NK-92 treated with Interleukin-12 subunit alpha and Interleukin-12 subunit beta, amount 100 ng/mL, for 24 hours (cell line): ENCODE results near the gene COL9A3.
"Not testable (repeated sequence)": the region's sequence is repeated elsewhere in the genome, so short reads cannot be mapped to it uniquely, and the experiment has no call there.

Experiments
- DNase-seq: peaks from one replicate; lab custom pipeline; 2025; lab: John Stamatoyannopoulos, UW

COL9A3 gene

DNA sequence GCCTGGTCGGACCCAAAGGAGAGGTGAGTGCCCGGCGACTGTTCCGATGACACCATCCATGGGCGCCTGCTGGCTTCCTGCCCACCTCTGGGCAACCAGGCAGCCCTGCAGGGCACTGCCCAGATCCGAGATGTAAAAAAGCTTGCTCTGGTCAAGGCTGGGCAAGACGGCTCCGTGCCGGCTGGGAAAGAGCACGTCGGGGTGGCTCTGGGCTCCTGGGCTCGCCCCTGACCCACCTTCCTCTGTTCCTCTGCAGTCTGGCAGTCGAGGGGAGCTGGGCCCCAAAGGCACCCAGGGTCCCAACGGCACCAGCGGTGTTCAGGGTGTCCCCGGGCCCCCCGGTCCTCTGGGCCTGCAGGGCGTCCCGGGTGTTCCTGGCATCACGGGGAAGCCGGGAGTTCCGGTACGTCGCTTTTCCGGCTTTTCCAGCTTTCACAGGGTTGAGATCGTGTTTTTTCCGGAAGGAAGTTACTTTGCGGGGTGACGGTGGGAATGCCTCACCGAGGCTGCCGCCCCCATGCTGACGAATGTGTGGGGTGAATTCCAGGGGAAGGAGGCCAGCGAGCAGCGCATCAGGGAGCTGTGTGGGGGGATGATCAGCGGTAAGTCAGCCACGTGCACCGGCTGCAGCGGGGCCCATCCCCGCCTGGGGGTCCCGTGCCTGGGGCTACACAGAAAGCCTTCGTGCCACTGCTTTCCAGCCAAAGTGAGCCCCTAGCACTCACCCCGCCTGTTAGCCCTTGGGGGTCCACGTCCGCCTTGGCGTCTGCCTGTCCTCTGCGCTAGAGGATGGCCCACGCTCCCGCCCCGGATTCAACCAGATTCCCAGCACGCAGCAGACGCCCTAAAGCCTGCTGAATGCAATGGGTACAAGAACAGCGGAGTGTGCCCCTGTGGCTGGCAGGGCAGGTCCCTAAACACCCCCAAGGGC is 19.3 kb downstream of the COL9A3 start:
- no peak for DNase-seq

DNA sequence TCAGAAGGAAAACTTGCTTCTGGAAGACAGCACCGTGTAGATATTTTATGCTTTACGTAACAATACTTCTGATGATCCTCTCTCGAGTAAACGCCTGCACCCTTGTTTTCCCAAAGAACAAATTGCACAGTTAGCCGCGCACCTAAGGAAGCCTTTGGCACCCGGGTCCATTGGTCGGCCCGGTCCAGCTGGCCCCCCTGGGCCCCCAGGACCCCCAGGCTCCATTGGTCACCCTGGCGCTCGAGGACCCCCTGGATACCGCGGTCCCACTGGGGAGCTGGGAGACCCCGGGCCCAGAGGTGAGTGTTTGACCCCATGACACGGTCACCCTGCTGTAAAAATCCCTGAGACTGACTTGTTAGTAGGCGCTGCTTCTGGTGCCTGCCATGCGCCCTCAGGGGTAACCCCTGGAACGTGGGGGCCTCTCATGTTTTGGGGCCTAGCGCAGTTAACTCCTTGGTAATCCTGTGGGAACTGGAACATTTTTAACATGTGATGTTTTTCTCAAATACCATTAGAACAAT is 20.2 kb downstream of the COL9A3 start:
- no peak for DNase-seq

DNA sequence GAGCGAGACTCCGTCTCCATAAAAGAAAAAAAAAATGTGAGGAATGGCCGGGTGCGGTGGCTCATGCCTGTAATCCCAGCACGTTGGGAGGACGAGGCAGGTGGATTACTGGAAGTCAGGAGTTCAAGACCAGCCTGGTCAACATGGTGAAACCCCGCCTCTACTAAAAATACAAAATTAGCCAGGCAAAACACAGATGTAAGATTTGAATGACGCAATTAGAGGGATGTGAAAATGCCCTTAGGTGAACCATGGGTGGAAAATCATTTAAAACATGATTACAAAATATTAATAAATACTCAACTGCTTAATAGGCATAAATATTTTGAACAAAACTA is 20.9 kb downstream of the COL9A3 start:
- DNase-seq: no peak

DNA sequence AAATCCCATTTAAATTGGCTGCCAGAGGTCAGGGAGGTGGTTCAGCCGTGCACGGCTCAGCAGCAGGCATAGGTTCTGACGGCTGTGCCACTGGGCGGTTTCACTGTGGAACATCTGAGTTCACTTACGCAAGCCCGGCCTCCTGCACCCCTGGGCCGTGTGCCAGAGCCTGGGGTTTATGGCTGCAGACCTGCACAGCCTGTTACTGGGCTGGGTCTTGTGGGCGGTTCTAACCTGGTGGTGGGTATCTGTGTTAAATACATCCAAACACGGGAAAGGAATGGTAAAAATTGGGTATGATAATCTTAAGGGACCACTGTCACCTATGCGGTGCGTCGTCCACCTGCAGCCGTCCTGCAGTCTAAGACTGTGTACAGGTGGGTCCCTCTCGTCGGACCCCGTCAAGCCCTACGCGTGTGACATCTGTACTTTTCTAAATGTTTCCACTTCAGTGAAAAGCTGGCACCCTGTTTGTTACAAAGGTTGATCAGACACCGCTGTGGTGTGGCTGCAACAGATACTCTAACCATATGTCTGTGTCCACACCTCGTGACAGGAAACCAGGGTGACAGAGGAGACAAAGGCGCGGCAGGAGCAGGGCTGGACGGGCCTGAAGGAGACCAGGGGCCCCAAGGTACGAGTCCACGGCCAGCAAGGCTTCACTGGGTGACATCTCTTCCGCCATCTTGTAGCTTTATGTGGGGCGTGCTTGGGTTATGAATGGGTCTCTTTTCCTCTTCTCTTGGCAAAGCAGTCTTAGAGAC is 21.5 kb downstream of the COL9A3 start:
- DNase-seq: no peak

DNA sequence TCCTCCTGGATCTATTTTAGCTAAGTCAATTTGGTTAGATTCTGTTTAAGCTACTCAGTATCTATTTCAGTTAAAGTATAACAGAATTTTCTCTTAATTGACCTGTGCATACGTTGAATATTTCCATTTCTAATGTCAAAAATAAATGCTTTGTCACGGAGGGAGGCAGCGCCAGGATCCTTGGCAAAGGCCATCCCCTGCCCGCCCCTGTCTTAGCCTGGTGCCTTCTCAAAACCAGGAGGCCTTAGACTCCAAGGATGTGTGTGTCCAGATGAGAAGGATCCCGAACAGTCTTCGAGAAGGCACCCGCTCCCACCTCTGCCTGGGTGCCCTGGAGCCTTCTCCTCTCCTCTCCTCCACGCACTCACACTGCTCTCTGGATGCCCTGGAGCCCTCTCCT is 22.4 kb downstream of the COL9A3 start:
- DNase-seq: no peak

DNA sequence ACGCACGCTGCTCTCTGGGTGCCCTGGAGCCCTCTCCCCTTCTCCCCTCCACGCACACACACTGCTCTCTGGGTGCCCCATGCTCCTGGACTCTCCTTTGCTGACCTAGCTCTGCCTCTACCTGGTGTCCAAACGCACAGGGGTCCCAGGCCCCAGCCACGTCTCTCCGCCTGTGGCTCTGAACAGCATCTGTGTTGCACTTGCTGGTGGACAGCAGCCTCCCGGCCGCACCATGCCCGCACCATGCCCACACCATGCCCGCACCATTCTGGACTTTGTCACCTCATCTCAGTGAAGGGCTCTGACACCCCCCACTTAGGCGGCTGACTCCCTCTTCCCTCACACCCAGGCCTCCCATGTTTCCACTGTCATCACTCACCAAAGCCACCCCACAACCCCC is 23.0 kb downstream of the COL9A3 start:
- no peak for DNase-seq

DNA sequence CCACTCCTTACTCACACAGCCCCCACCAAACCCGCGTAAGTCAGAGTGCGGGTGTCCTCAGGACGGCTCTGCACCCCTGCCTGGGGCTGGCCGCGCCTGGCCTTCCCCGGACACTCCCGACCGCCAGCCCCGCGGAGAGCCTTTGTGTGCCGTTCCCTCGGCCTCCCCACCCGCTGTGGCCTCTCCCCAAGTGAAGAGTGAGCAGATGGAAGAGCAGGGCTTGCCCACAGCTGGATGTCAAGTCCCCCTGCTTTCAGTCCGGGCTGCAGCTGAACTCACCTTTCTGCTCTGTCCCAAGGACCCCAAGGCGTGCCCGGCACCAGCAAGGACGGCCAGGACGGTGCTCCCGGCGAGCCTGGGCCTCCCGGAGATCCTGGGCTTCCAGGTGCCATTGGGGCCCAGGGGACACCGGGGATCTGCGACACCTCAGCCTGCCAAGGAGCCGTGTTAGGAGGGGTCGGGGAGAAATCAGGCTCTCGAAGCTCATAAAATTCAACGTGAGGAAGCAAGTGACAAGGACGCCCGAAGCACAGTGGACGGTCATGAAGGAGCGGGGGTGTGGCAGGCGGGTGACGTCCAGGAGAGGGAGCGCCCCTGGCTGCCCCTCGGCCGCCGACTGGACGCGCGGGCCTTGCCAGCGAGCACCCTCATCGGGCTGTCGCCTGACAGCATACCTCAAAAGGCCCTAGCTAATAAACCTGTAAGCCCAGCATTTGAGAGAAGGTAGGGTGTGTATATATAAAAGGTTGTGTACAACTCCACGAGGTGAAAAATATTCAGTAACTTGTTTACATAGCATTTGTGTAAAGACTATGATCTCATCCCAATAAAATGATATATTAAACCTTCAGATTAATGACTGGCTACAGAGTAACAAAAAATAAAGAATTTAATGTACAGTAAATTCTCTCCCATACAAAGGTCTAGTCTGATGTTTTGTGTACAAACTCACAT is 23.7 kb downstream of the COL9A3 start:
- DNase-seq: no peak

DNA sequence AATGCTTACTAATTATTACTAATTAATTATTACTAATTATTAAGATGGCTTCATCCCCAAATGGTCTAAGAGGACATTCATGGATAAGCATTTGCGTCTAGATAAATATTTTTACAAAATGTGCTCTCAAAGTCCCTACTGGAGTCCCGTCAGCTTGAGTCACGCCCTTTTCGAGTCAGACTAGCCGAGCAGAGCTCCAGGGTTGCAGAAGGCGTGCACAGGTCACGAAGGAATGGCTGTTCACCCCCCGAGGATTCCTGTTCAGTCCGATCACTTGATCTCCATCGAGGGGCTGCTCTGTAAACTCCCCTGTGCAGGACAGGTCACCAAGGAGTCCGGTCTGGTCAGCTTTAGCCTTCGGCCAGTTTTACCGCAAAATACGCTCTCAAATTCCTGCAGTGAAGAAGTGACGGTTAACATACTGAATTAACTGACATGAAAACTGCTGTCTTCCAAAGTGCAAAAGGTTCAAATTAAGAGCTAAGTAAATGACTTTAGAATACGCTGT is 24.9 kb downstream of the COL9A3 start:
- no peak for DNase-seq

DNA sequence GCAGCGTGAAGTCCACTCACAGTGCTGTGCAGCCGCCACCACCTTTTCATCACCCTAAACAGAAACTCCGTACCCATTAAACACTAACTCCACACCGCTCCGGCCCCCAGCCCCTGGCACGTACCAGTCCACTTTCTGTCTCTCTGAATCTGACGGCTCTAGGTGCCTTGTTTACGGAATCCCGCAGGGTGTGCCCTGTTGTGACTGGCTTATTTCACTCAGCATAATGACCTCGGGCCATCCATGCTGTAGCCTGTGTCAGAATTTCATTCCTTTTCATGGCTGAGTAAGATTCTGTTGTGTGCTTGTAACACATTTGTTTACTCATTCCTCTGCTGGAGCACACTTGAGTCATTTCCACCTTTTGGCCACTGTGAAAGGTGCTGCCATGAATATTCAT is 26.8 kb downstream of the COL9A3 start:
- no peak for DNase-seq

DNA sequence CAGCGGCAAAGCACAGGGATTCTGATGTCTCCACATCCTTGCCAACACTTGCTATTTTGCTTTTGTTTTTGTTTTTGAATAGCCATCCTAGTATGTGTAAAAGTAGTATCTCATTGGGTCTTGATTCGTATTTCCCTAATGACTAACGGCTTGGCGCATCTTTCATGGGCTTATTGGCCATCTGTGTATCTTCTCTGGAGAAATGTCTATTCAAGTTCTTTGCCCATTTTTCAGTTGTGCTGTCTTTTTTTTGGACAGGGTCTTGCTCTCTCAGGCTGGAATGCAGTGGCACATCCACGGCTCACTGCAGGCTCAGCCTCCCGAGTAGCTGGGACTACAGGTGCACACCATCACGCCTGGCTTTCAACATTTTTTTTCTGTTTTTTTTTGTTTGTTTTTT is 27.3 kb downstream of the COL9A3 start:
- DNase-seq: no peak

DNA sequence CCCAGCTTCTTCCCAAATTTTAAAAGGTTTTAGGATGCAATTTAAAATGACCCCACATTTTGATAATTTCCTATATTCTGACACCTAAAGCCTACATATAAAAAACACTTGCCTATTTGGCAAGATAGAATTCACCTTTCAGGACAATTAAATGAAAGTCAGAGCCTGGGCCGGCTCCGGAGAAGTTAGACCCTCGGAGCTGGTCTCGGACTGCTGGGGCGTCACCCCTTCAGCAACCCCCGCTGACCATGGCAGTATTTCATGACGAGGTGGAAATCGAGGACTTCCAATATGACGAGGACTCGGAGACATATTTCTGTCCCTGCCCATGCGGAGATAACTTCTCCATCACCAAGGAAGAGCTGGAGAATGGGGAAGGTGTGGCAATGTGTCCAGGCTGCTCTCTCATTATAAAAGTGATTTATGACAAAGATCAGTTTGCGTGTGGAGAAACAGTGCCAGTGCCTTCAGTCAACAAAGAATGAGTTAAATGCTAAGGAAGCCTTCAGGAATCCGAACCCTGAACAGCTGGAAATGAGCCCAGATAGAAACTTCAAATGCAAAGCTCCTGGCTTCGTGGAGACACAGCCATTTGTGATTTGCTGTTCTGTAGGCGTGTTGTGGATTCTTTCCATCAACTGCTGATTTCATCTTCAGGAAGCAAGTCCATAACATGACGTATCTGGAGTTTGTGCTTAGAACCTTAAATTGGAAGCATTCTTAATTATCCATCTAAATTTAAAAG is 28.7 kb downstream of the COL9A3 start:
- DNase-seq: no peak

DNA sequence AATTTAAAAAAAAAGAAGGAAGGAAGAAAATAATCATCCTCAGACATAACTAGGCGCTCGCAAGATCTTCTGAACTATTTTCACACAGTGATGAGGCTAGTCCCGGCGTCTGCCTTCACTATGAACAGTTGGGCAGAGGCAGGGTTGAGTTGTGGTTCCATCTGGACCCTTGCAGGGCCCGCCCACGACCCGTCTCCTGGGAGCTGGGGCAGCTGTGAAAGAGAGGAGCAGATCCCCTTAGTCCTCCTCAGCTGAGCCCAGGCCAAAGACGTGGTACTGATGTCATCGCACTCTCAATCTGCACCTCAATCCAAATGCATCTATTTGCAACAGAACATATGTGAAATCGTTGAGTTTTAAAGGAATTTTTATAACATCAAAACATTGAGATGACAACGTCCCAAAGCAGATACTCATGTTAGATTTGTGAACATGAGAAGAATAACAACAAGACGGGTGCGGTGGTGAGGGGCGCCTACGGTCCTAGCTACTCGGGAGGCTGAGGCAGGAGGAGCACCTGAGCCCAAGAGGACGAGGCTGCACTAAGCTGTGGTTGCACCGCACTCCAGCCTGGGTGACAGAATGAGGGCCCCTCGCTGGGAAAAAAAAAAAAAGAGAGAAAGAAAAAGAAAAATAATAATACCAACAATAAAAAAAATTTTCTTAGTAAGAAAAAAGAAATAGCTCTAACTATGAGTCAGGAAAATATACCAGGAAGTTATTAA is 29.5 kb downstream of the COL9A3 start:
- DNase-seq: no peak

DNA sequence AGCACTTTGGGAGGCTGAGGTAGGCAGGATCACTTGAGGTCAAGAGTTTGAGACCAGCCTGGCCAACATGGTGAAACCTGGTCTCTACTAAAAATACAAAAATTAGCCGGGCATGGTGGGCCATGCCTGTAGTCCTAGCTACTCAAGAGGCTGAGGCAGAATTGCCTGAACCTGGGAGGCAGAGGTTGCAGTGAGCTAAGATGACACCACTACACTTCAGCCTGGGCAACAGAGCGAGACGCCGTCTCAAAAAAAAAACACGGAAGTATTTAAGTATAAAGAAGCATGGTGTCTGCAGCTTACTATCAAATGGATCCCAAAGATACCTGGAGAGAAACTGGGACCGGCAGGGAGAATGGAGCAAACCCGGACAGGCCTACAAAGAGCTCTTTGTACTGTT is 32.1 kb downstream of the COL9A3 start:
- not testable (repeated sequence) for DNase-seq

DNA sequence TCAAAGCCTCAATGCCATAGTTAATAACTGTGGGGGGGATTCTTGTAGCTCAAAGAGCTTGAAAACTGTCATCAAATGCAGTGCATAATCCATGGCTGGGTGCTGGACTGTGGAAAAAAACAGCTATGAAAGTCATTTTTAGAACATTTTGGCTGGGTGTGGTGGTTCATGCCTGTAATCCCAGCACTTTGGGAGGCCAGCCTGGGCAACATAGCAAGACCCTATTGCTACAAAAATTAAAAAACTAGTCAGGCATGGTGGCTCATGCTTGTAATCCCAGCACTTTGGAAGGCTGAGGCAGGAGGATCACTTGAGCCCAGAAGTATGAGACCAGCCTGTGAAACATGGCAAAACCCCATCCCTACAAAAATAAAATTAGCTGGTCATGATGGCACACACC is 32.6 kb downstream of the COL9A3 start:
- no peak for DNase-seq

DNA sequence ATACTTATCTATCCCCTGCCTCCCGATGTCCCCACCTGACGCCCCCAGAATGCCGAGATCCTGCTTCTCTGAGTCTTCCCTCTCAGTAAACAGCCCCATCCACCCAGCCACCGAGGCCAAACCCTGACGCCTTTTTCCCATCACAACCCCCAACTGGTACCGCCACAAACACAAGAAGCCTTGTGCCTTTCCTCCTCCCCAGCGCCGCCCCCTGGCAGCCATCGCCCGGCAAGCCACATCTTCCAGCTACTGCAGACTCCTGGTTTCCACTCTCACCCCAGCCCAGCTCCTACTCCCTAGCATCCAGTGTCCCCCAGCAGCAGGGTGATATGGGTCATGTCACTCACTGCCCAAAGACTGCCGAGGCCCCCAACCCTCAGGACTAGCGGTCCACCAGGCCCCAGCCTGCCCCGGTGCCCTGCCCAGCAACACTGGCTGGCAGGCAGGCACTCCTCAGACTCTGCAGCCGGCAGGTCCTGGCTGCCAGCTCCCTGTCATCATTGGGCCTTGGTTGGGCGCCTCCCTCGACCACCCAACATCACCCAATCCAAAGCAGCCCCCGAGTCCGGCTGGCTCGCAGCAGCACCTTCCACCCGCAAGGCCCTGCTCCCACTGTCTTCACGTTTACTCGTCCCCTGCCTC is 33.6 kb downstream of the COL9A3 start:
- DNase-seq: no peak

DNA sequence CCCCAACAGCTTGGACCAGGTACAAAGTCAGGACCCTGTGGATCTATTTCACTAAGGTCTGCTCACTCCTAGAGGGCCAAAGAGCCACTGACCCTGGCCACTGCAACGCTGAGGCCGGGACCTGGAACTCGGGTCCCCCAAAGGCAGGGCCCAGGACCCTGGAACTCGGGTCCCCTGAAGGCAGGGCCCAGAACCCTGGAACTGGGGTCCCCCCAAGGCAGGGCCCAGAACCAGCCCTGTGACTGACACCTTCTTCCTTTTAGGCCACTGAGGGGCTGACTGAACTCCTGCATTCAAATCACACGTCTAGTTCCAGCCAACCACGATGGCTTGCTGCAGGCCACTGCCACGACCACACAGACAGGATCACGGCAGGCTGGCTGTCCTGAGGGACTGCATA is 35.3 kb downstream of the COL9A3 start:
- no peak for DNase-seq

DNA sequence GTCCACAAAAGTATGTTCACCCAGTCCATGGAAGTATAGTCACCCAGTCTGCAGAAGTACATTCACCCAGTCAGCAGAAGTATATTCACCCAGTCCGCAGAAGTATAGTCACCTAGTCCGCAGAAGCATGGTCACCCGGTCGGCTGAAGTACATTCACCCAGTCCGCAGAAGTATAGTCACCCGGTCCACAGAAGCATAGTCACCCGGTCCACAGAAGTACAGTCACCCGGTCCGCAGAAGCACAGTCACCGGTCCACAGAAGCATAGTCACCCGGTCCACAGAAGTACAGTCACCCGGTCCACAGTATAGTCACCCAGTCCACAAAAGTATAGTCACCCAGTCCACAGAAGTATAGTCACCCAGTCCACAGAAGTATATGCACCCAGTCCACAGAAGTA is 36.0 kb downstream of the COL9A3 start:
- no peak for DNase-seq

DNA sequence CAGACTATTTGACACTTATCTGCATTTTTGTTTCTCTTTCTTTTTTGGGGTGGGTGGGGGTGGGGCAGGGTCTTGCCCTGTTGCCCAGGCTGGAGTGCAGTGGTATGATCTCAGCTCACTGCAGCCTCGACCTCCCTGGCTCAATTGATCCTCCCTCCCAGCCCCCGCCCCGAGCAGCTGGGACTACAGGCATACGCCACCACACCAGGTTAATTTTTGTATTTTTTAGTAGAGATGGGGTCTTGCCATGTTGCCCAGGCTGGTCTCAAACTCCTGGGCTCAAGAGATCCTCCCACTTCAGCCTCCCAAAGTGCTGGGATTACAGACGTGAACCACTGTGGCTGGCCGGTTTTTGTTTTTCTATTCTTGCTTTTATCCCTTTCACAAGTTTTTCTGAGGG is 36.5 kb downstream of the COL9A3 start:
- DNase-seq: not testable (repeated sequence)

DNA sequence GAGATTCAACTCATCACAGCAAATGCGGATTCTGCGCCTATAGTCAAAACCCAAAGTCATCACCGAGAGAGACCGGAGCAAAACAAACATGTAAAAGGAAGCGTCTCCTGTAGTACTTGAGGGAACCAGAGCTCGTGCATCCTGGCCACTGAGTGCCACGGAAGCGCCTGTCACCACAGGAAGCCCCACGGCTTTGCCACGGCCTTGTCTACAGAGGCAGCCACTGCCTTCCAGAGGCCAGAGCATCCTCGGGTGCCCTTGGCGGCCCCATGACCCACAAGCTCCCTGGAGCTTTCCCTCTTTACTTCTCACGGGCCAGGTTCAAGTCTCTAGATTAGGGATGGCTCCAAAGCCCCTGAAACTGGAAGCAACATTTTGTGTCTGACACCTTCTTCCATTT is 37.3 kb downstream of the COL9A3 start:
- no peak for DNase-seq

DNA sequence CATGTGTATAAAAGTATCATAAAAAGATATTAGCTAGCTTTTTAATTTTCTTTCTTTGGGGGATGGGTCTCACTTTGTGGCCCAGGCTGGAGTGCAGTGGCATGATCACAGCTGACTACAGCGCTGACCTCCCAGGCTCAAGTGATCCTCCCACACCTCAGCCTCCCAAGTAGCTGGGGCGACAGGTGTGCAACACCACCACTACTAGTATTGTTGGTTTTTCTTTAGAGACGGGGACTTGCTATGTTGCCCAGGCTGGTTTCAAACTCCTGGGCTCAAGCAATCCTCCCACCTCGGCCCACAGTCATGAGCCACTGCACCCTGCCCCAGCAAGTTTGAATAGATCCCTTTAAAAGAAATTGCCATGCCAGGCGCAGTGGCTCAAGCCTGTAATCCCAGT is 38.3 kb downstream of the COL9A3 start:
- DNase-seq: no peak
